ENCODE measurements around the gene GSX2.
"Not testable (repeated sequence)": the region's sequence is repeated elsewhere in the genome, so short reads cannot be mapped to it uniquely, and the experiment has no call there.

Gene GSX2

DNA sequence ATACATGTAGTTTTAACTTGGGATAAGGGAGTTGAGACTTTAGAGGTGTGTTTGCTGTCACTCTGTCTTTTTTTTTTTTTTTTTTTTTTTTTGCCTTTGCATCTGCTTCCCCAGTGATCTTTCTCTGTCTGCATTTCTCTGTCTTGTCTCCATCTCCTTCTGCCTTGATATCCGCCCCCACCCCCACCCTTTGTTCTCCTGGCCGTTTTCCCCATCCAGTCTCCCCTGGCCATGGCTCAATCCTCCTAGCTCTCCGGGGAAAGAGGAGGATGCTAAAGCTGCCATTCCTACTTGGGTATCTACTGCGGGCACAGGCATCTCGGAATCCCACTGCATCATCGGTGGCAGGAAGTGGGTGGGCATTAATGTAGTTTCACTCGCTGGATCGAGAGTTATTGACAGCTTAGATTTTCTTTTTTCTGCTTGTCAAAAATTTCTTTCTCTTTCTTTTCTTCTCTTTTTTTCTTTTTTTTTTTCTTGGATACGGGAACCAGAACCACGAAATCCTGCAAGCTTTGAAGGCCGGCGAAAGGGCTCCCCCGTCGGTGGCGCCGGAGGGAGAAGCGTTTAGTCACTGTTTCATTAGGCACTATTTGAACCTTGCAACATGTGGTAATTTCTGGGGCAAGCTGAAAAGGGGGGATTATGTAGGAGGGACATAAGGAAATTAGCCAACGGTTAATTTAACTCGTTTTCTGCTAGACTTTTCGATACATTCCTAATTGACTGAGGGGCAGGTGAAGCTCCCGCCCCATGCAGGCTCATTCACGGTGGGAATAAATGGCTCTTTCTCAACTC, 8.2 kb downstream of the GSX2 start:
- no peak for DNase-seq

DNA sequence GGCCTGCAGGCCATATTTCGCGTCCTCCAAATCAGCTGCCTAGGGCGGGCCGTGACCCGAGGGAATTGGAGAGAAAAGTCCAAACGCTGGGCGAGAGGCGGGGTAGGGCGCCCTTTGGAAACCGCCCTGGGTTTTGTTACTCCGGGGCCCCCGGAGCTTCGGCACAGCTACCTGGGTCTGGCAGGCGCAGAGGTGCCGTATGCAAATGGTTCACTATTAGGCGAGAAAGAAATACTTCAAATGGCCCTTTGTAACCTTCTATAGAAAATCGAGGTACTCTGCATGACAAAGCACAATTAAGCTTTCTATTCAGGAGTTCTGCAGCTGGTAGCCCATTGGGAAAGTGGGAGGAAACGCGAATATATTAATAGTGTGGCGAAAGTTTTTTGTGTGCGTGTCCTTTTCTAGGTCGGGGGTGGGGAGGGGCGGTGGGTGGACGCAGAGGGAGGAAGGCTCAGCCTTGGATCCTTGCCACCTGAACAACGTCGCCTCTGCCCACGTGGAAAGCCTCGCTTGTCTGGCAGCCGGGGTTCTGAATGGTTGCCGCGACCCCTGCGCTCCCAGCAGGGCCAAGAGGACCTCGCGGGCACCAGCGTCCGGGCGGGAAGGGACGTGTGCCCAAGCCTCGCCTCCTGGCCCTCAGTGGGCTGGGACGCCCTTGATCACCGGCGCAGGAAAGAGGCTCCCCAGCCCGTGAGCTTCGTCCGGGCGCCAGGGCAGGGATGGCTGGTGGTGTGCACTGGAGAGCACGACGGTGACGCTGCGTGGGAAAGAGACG, 9.5 kb downstream of the GSX2 start:
- DNase-seq: no peak

DNA sequence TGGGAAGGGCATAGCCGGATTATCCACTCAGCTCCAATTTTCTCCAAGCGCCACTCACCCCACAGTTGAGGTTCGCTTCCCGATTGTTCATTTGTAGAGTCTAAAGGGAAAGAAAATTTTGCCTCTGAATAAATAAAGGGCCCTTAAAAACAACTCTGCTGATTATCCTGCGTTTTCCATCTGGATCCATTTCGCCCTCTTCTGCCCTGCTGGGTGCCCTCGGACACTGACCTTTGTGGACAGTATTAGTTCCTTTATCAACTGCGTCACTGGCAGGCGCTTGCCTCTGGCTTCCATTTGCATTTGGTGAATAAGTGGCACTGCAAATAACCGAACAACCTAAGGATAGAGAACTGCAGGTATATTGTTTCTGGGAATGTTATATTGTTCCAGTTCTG, 10.1 kb downstream of the GSX2 start:
- DNase-seq: no peak

DNA sequence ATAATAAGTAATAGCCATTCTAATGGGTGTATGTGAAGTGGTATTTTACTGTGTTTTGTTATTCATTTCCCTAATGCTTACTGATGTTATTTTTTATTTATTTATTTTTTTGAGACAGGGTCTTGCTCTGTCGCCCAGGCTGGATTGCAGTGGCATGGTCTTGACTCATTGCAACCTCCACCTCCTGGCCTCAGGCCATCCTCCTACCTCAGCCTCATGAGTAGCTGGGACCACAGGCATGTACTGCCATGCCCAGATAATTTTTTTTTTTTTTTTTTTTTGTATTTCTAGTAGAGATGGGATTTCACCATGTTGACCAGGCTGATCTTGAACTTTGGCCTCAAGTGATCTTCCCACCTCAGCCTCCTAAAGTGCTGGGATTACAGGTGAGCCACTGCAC, 13.2 kb downstream of the GSX2 start:
- not testable (repeated sequence) for DNase-seq

DNA sequence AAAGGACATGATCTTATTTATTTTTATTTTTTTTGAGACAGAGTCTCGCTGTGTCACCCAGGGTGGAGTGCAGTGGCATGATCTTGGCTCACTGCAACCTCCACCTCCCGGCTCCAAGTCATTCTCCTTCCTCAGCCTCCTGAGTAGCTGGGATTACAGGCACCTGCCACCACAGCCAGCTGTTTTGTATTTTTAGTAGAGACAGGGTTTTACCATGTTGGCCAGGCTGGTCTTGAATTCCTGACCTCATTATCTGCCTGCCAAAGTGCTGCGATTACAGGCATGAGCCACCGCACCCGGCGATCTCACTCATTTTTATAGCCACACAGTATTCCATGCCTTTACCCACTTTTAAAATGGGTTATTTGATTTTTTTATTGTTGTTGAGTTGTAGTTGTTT, 16.3 kb downstream of the GSX2 start:
- not testable (repeated sequence) for DNase-seq

DNA sequence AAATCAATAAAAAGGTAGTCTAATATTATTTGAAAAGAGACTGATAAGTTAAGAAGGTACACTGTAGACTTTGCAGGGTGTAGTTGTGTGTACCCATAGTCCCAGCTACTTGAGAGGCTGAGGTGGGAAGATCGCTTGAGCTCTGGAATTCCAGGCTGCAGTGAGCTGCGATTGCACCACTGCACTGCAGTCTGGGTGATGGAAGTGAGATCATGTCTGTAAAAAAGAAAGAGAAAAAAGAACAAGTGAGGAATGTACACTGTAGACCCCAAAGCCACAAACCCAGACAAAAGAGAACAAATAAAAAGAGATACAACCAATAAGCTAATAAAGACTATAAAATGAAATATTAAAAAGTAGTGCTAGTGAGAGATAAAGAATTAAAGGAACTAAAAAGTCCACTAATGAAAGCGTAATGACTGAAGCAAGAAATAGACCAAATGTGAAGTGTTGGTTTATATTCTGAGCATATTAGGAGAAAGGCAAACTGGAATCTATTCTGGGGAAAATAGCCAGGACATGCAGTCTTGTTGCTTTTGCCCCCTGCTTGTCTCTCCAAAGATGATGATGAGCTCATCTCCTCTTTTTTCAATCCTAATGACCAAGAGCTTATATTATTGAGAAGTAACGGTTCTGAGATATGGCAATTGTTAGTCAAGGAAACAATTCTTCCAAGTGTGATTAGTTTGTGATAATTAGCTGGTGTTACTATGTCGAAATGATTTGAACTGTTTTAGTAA, 19.1 kb downstream of the GSX2 start:
- DNase-seq: no peak

DNA sequence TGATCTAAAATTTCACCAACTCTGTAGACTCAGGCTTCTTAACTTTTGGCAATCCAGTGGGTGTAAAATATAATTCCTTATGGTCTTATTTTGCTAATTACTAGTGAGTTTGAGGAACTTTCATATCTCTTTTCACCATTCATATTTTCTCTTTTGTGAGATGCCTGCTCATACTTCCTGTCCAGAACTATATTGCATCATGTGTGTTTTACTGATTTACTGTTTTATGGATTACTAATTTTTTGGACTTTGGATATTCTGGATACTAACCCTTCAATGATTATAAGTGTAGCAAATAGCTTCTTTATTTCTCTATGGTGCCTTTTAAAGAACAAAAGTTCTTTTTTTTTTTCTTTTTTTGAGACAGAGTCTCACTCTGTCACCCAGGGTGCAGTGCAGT, 20.6 kb downstream of the GSX2 start:
- DNase-seq: no peak

DNA sequence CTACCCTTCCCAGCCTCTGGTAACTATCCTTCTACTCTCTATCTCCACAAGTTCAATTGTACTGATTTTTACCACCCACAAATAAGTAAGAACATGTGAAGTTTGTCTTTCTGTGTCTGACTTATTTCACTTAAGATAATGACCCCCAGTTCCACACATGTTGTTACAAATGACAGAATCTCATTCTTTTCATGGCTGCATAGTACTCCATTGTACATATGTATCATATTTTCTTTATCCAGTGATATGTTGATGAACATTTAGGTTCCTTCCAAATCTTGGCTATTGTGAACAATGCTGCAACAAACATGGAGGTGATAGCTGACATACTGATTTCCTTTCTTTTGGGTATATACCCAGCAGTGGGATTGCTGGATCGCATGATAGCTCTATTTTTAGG, 27.7 kb downstream of the GSX2 start:
- no peak for DNase-seq

DNA sequence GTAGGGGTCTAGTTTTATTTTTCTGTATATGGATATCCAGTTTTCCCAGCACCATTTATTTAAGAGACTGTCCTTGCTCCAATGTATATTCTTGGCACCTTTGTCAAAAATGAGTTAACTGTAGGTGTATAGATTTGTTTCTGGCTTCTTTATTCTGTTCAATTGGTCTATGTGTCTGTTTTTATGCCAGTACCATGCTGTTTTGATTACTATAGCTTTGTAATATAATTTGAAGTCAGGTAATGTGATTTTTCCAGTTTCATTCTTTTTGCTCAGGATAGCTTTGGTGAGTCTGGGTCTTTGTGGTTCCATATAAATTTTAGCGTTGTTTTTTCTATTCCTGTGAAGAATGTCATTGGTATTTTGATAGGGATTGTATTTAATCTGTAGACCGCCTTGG, 28.7 kb downstream of the GSX2 start:
- not testable (repeated sequence) for DNase-seq

DNA sequence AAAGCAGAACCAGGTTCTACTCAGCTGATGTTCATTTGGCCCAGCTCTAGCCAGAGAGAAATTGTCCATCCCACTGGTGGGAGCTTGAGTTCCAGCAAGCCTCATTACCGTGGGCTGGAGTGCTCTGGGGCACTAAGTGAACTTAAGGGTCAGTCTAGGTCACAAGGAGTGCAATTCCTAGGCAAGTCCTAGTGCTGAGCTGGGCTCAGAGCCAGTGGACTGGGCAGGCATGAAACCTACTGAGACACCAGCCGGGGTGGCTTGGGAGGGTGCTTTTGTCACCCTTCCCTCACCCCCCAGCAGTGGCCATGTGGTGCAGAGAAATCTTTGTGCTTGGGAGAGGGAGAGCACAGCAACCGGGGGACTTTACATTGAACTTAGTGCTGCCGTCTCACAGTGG, 39.4 kb downstream of the GSX2 start:
- no peak for DNase-seq

DNA sequence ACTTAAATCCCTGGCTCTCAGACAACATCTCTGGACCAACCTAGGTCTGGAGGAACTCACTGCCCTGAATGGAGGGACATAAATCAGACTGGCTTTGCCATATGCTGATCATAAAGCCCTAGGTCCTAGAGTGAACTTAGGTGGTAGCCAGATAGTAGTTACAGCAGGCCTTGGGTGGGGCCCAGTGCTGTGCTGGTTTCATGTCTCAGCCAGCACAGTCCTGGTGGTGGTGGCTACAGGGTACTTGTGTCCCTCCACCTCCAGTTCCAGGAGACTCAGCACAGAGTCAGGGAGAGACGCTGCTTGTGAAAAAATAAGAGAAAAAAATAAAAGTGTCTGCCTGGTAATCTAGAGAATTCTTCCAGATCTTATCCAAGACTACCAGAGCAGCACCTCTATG, 40.3 kb downstream of the GSX2 start:
- no peak for DNase-seq

DNA sequence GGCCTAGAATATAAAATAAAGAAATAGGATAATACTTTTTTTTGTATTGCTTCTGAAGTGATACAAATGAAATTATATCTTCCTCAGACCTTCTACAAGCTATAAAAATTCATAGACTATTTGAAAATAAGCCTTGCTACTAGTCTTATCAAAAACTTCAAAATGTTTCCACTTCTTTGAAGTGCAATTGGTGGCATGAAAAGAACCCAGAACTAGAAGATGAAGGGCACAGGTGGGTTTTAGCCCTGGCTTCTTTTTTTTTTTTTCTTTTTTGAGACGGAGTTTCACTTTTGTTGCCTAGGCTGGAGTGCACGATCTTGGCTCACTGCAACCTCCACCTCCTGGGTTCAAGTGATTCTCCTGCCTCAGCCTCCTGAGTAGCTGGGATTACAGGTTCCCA, 44.2 kb downstream of the GSX2 start:
- no peak for DNase-seq

DNA sequence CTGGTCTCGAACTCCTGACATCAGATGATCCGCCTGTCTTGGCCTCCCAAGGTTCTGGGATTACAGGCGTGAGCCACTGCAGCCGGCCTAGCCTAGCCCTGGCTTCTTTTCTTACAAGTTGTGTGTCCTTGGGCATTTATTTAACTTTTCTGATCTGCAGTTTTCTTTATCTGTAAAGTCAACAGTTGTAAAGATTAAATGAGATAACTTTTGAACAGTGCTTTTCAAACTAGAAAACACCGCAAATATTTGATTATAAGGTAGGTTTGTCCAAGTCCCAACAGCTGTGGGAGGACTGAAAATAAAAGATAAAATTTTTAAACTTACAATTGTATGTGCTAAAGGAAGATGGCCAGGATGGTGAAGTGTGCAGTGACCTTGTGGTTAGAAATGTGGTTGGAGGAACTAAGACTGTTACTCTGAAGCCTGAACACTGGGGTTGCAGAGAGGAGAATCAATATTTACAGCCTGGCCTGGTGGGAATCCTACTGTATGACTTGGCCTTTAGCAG, 44.8 kb downstream of the GSX2 start:
- no peak for DNase-seq

DNA sequence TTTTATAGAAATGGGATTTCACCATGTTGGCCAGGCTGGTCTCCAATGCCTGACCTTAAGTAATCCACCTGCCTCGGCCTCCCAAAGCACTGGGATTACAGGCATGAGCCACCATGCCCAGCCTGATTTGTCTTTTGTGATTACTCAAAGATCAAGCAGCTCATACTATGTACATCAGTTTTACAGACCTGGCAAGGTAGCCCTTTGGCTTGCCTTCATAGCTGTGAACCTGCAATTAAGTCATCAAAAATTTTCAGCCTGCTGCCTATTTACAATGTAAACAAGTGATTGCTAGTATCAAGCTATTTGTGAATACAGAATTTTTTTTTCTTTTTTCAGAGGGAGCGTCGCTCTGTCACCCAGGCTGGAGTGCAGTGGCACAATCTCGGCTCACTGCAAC, 46.2 kb downstream of the GSX2 start:
- DNase-seq: no peak

DNA sequence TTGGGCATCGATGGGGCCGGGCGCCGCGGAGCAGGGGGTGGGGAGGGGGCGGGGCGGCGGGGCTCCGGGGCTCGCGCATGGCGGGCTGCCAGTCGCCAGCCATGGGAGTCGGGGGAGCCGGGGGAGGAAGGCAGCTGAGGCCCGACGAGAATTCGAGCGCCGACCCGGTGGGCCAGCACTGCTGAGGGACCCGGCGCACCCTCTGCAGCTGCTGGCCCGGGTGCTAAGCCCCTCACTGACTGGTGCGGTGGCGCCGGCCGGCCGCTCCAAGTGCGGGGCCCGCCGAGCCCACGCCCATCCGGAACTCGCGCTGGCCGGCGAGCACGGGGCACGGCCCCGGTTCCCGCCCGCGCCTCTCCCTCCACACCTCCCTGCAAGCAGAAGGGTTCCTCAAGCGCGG, 49.4 kb downstream of the GSX2 start:
- DNase-seq: no peak
